Measurements from ENCODE around the gene RARA.
"Not testable (repeated sequence)": the region's sequence is repeated elsewhere in the genome, so short reads cannot be mapped to it uniquely, and the experiment has no call there.

Gene RARA

GRCh38 chr17:40373999-40374398, 65.0 kb downstream of the RARA start:
- no peak for DNase-seq (ENCODE audit: low read depth in 2 of 3, low spot score in 1 of 3)

DNA sequence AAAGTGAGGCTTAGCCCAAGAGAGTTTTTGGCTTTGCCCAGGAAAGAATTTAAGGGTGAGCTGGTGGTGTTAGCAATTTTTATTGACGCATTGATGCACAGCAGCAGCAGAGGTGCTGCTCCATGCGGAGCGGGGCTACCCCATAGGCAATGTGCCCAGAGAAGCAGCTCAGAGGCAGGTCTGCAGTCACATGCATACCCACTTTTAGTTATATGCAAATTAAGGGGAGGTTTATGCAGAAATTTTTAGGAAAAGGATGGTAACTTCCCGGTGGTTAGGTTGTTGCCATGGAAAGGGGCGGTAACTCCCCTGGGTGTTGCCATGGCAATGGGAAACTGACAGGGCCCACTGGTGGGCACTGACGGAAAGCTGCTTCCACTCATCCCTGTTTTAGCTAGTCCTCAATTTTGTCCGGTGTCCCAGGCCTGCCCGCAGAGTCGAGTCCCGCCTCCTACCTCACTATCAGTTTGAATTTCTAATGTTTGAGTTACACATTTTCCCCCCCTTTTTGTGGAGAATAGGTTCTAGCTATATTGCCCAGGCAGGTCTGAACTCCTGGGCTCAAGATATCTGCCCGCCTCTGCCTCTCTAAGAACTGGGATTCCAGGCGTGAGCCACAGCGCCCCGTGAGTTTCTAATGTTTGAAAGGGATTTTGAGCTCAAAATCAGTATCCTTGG, 66.0 kb downstream of the RARA start:
- no peak for DNase-seq (ENCODE audit: low read depth in 2 of 3, low spot score in 1 of 3)

DNA sequence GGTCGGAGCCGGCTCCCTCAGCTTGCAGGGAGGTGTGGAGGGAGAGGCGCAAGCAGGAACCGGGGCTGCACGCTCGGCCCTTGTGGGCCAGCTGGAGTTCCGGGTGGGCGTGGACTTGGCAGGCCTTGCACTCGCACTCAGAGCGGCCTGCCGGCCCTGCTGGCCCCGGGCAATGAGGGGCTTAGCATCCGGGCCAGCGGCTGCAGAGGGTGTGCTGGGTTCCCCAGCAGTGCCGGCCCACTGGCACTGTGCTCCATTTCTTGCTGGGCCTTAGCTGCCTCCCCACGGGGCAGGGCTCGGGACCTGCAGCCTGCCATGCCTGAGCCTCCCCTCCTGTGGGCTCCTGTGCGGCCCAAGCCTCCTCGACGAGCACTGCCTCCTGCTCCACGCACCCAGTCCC, 66.8 kb downstream of the RARA start:
- DNase-seq (ENCODE audit: low read depth in 2 of 3, low spot score in 1 of 3) = not testable (repeated sequence)

DNA sequence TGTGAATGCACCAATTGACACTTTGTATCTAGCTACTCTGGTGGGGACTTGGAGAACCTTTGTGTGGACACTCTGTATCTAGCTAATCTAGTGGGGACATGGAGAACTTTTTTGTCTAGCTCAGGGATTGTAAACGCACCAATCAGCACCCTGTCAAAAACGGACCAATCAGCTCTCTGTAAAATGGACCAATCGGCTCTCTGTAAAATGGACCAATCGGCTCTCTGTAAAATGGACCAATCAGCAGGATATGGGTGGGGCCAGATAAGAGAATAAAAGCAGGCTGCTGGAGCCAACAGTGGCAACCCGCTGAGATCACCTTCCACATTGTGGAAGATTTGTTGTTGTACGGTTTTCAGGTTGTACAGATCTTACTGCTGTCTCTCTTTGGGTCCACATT, 67.6 kb downstream of the RARA start:
- DNase-seq (ENCODE audit: low read depth in 2 of 3, low spot score in 1 of 3) = peak in 1 of 3 donors; percentile 23

- no peak for DNase-seq (ENCODE audit: low read depth in 2 of 3, low spot score in 1 of 3)
These were observed 68.9 kb downstream of the RARA start for GRCh38 chr17:40377832-40378231.

GRCh38 chr17:40378966-40379365, 70.0 kb downstream of the RARA start:
- DNase-seq (ENCODE audit: low read depth in 2 of 3, low spot score in 1 of 3) = no peak

- DNase-seq (ENCODE audit: low read depth in 2 of 3, low spot score in 1 of 3) = no peak
These were observed 73.3 kb downstream of the RARA start for GRCh38 chr17:40382251-40382650.

- DNase-seq (ENCODE audit: low read depth in 2 of 3, low spot score in 1 of 3) = not testable (repeated sequence)
These were observed 77.6 kb downstream of the RARA start for GRCh38 chr17:40386555-40386954.

DNA sequence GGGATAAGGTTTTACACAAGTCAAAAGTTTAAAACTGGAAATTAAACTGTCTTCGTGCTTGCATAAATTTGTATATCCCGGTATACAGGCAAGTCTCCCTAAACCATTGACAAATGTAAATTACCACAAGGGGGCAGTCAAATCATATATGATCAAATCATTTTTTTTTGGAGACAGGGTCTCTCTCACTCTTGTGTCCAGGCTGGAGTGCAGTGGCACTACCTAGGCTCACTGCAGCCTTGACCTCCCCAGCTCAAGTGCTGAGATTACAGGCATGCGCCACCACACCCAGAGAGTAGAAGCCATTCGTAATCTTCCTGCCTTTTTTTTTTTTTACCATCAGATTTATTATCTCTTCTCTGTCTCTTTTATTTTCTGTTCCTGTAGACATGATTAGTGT, 90.2 kb downstream of the RARA start:
- DNase-seq (ENCODE audit: low read depth in 2 of 3, low spot score in 1 of 3) = no peak

DNA sequence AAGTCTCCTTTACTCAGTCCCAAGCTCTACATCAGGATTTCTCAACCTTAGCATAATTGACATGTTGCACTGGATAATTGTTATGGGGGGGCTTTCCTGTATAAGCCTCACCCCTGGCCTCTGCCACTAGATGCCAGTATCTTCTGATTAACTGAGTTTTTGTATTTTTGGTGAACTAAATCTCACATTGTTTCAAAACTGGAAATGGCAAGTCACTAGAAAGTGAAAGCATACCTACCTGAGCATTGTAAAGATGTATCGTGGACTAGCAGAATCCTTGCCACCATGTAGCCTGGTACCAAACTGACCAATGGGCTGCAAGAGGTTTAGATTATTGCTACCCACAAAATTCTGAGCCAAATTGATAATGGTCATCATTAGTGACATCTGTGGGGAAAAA, 93.7 kb downstream of the RARA start:
- DNase-seq (ENCODE audit: low read depth in 2 of 3, low spot score in 1 of 3) = no peak

DNA sequence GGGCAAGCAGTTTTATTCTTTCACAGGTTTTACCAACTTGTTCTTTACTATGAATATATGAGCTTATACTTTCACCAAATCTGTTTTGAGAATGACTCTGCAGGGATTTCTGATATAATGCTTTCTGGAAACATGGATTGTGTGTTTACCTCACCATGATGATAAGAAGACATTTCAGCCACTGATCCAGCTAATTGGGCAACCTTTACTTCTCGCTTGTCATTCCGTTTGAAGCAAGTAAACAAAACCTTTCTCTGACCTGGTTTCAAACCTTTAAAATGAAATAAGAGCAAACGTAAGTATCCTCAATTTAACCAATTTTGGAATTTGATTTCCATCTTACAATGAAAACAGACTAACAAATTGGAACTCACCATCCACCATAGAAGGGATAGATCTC, 95.0 kb downstream of the RARA start:
- DNase-seq (ENCODE audit: low read depth in 2 of 3, low spot score in 1 of 3) = no peak

Data from stimulated activated CD4-positive, alpha-beta T cell treated with anti-CD3 and anti-CD28 coated beads, Interleukin-12 subunit alpha, Interleukin-12 subunit beta, amount 100 ng/mL, for 48 hours (primary cell).